Right lobe of liver (tissue), 4 donors: Measurements from ENCODE around the gene CCL4.

Experiments used
- POLR2A ChIP-seq: fragments of 450-650 bp; IDR thresholded peaks from one replicate; pipeline ENCODE4 v1.6.1; 2017; ENCODE audit warnings: antibody characterized with exemption, mild to moderate bottlenecking
- TF ChIP-seq, protein P1 (sequence below), 4 donors: fragments of 200-600 bp in 3 of 4; fragments of 450-650 bp in 1 of 4; IDR thresholded peaks; one replicate each; pipeline versions ENCODE4 v1.5.1 to v1.8.0; 2016 to 2022; ENCODE audit warnings: antibody characterized with exemption in 4 of 4, mild to moderate bottlenecking in 2 of 4
- donor health status: DM: no; HTN: no; CAD: no.
- donor health status: DM: no; HTN: no; CAD: no.
- donor health status: DM: no; HTN: yes; CAD: no.

DNA sequence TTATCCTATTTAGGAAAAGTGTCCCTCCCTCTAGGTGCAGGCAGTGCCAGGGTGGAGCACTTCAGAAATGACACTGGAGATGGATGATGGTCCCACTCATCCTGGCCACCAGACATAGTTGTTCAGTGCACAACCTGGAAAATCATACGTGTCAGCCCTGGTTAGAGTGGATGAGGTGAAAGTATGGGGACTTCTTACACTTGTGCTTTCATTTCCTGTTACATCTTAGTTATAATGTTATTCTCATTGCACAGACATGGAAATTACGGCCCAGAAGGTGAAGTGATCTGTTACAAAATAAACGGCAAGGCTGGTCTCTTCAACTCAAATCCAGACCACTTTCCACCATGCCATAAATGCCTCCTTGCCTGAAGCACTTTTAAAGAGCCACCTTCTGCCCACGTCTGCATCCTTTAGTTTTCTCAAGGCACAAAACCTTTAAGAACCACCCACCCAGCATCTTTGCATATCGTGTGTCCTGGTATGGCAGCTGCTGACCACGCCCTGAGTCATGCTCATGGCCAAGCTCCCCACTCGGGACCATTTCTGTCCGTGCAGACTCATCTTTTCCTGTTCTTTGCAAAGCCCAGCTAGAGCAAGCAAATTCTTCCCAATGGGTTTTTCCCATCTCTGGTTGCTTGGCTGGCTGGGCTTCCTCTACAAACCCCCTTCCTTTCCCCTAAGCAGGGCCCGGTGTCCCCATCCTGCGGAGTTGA, 50.4 kb downstream of the CCL4 start:
- TF ChIP-seq, protein P1, sequence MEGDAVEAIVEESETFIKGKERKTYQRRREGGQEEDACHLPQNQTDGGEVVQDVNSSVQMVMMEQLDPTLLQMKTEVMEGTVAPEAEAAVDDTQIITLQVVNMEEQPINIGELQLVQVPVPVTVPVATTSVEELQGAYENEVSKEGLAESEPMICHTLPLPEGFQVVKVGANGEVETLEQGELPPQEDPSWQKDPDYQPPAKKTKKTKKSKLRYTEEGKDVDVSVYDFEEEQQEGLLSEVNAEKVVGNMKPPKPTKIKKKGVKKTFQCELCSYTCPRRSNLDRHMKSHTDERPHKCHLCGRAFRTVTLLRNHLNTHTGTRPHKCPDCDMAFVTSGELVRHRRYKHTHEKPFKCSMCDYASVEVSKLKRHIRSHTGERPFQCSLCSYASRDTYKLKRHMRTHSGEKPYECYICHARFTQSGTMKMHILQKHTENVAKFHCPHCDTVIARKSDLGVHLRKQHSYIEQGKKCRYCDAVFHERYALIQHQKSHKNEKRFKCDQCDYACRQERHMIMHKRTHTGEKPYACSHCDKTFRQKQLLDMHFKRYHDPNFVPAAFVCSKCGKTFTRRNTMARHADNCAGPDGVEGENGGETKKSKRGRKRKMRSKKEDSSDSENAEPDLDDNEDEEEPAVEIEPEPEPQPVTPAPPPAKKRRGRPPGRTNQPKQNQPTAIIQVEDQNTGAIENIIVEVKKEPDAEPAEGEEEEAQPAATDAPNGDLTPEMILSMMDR (IDR thresholded peaks at IDR 0.05): no peak
- no peak for TF ChIP-seq POLR2A
